Peyer's patch (tissue), 4 donors: ENCODE results near the gene GTF2F2.

Experiments used
- POLR2A ChIP-seq, 2 donors: fragments of 450-650 bp; IDR thresholded peaks; one replicate each; pipeline ENCODE4 v1.5.1; 2017; ENCODE audit warnings: antibody characterized with exemption in 2 of 2, mild to moderate bottlenecking in 2 of 2, moderate library complexity in 2 of 2
- TF ChIP-seq, protein P1 (sequence below), 6 experiments: fragments of 450-650 bp in 4 of 6; fragments of 200-600 bp in 2 of 6; sonication (generic) in 1 of 6; IDR thresholded peaks; one replicate each; pipeline ENCODE4 v1.5.1; 2017 to 2019; ENCODE audit warnings: antibody characterized with exemption in 6 of 6, mild to moderate bottlenecking in 3 of 6, moderate library complexity in 1 of 6

DNA sequence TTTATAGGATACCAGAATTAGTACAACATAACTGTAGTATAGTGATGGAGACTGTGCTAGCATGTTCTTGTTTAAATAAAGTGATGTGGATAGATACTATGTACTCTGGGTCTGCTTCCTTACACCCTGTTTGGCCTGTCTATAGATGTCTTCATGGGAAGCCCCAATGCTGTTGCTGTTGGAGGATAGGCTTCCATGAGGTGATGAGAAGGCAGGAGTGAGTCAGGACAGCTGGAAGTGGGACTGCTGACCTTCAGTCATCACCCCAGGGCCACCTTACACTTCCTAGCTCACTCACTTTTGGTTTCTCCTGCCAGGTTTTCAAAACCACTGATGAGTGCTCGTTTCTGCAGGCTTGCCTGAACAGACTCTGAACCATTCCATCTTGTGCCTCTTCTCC is 76.3 kb downstream of the GTF2F2 start:
- TF ChIP-seq, protein P1, sequence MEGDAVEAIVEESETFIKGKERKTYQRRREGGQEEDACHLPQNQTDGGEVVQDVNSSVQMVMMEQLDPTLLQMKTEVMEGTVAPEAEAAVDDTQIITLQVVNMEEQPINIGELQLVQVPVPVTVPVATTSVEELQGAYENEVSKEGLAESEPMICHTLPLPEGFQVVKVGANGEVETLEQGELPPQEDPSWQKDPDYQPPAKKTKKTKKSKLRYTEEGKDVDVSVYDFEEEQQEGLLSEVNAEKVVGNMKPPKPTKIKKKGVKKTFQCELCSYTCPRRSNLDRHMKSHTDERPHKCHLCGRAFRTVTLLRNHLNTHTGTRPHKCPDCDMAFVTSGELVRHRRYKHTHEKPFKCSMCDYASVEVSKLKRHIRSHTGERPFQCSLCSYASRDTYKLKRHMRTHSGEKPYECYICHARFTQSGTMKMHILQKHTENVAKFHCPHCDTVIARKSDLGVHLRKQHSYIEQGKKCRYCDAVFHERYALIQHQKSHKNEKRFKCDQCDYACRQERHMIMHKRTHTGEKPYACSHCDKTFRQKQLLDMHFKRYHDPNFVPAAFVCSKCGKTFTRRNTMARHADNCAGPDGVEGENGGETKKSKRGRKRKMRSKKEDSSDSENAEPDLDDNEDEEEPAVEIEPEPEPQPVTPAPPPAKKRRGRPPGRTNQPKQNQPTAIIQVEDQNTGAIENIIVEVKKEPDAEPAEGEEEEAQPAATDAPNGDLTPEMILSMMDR (IDR thresholded peaks at IDR 0.05), result no peak
- no peak for TF ChIP-seq POLR2A (IDR thresholded peaks at IDR 0.05)
